ENCODE data around the gene UGT1A5. TPM values are rescaled to one million over a fixed set of nuclear protein-coding genes. Genes with fewer than 3 reads are reported as not detected.

UGT1A5 gene
- total and polyA plus RNA-seq, 2 of the 13 experiments (the other 11 are each of a cell fraction or from before 2014, with no cell fraction given): not detected

- TF ChIP-seq TBX2 (CRISPR knock-in tag; IDR thresholded peaks at IDR 0.05; ENCODE audit: borderline replicate concordance): no peak
- no peak for TF ChIP-seq GLMP (CRISPR knock-in tag; IDR thresholded peaks at IDR 0.05; ENCODE audit: borderline replicate concordance)
- TF ChIP-seq JUND (CRISPR knock-in tag; IDR thresholded peaks at IDR 0.05): no peak
- TF ChIP-seq, protein P1, sequence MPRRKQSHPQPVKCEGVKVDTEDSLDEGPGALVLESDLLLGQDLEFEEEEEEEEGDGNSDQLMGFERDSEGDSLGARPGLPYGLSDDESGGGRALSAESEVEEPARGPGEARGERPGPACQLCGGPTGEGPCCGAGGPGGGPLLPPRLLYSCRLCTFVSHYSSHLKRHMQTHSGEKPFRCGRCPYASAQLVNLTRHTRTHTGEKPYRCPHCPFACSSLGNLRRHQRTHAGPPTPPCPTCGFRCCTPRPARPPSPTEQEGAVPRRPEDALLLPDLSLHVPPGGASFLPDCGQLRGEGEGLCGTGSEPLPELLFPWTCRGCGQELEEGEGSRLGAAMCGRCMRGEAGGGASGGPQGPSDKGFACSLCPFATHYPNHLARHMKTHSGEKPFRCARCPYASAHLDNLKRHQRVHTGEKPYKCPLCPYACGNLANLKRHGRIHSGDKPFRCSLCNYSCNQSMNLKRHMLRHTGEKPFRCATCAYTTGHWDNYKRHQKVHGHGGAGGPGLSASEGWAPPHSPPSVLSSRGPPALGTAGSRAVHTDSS (CRISPR knock-in tag; conservative IDR thresholded peaks at IDR 0.05): no peak
- no peak for TF ChIP-seq ZNF317 (CRISPR knock-in tag; IDR thresholded peaks at IDR 0.05)
- TF ChIP-seq, protein P2, sequence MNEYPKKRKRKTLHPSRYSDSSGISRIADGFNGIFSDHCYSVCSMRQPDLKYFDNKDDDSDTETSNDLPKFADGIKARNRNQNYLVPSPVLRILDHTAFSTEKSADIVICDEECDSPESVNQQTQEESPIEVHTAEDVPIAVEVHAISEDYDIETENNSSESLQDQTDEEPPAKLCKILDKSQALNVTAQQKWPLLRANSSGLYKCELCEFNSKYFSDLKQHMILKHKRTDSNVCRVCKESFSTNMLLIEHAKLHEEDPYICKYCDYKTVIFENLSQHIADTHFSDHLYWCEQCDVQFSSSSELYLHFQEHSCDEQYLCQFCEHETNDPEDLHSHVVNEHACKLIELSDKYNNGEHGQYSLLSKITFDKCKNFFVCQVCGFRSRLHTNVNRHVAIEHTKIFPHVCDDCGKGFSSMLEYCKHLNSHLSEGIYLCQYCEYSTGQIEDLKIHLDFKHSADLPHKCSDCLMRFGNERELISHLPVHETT (CRISPR knock-in tag; conservative IDR thresholded peaks at IDR 0.05): no peak
Observed at GRCh38 chr2:233769260-233769659, 56.6 kb downstream of the UGT1A5 start (continued).

- Histone ChIP-seq H3K79me2 (ENCODE audit: insufficient read depth, low read length) (no peaks in the 10 kb centered on the region), H3K4me1 (ENCODE audit: insufficient read depth, low read length) (no peaks in the 10 kb centered on the region), H3K4me3 (replicated peaks in 1 of 3; ENCODE audit: insufficient read depth in 1 of 3, low read depth in 2 of 3, low read length in 3 of 3) (no peak overlapping the region), H3K27me3 (ENCODE audit: control insufficient read depth in 1 of 2, insufficient read depth in 2 of 2, low read length in 2 of 2) (peaks cover 0 to 40% of the 10 kb centered on the region in 2 experiments; a peak in 4 of 5 replicates), H4K20me1 (ENCODE audit: insufficient read depth, low read length) (no peaks in the 10 kb centered on the region), H3K4me2 (ENCODE audit: low read depth, low read length) (no peak overlapping the region), H3K9ac (ENCODE audit: insufficient read depth, low read depth, low read length) (no peak overlapping the region), H3K36me3 (replicated peaks in 1 of 2; ENCODE audit: control insufficient read depth in 1 of 2, insufficient read depth in 2 of 2, low read length in 2 of 2) (no peaks in the 10 kb centered on the region), H2AFZ (ENCODE audit: low read length) (no peak overlapping the region), H3K27ac (ENCODE audit: extremely low read length, insufficient read depth, low read length) (no peak overlapping the region), H3K9me3 (ENCODE audit: low read length) (peaks cover 5% of the 10 kb centered on the region; the same call in 1 of the 2 replicates)
- CTCF ChIA-PET (ENCODE audit: low intra/inter-chr PET ratio, low total read pairs): no interaction called here
- in situ Hi-C loops (cut with HindIII; ENCODE audit: extremely low pct_ligation_motif_present, low pct_unique_long_range_greater_than_20kb) (no loop called here), intact Hi-C loops (cut with micrococcal nuclease; ENCODE audit: unreplicated experiment) (no loop called here)
- WGBS (ENCODE audit: low lambda C conversion rate): 90% methylated on average over 16 of the region's 16 CpGs
- ATAC-seq: no peak
- POLR2A ChIA-PET: no interaction called here
- DNase-seq (ENCODE audit: low spot score): no peak
- no peak for FAIRE-seq
- no TSS peak for BruUV-seq (replicated peaks)
- TF ChIP-seq ZNF10 (CRISPR knock-in tag; IDR thresholded peaks at IDR 0.05; ENCODE audit: borderline replicate concordance, low read depth) (no peak), FOSL2 (CRISPR knock-in tag; IDR thresholded peaks at IDR 0.05) (no peak), ZNF260 (CRISPR knock-in tag; IDR thresholded peaks at IDR 0.05; ENCODE audit: borderline replicate concordance, low read depth) (no peak), KAT2B (IDR thresholded peaks at IDR 0.05; ENCODE audit: borderline replicate concordance, low read depth, low read length) (no peak), SP1 (IDR thresholded peaks at IDR 0.05) (no peak), SP1 (CRISPR knock-in tag; IDR thresholded peaks at IDR 0.05) (no peak), HDAC6 (IDR thresholded peaks at IDR 0.05; ENCODE audit: low read depth, low read length) (no peak), RBAK (CRISPR knock-in tag; IDR thresholded peaks at IDR 0.05) (no peak)
- TF ChIP-seq, protein P3, sequence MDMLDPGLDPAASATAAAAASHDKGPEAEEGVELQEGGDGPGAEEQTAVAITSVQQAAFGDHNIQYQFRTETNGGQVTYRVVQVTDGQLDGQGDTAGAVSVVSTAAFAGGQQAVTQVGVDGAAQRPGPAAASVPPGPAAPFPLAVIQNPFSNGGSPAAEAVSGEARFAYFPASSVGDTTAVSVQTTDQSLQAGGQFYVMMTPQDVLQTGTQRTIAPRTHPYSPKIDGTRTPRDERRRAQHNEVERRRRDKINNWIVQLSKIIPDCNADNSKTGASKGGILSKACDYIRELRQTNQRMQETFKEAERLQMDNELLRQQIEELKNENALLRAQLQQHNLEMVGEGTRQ (IDR thresholded peaks at IDR 0.05; ENCODE audit: low read depth, low read length): no peak
- TF ChIP-seq, protein P3 (CRISPR knock-in tag; IDR thresholded peaks at IDR 0.05; ENCODE audit: borderline replicate concordance): no peak
- TF ChIP-seq, protein P4, sequence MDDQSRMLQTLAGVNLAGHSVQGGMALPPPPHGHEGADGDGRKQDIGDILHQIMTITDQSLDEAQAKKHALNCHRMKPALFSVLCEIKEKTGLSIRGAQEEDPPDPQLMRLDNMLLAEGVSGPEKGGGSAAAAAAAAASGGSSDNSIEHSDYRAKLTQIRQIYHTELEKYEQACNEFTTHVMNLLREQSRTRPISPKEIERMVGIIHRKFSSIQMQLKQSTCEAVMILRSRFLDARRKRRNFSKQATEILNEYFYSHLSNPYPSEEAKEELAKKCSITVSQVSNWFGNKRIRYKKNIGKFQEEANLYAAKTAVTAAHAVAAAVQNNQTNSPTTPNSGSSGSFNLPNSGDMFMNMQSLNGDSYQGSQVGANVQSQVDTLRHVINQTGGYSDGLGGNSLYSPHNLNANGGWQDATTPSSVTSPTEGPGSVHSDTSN (CRISPR knock-in tag; IDR thresholded peaks at IDR 0.05; ENCODE audit: borderline replicate concordance): no peak
Observed at GRCh38 chr2:233772153-233772552, 59.4 kb downstream of the UGT1A5 start.

Data from HepG2 (cell line).